LNCAP (cell line): ENCODE data around the gene MYO16.

ENCODE experiments used
- TF ChIP-seq, protein P1 (sequence below): fragments of 450-650 bp; IDR thresholded peaks from 2 replicates; pipeline ENCODE4 v1.5.1; 2017; ENCODE audit warnings: mild to moderate bottlenecking

MYO16 gene

DNA sequence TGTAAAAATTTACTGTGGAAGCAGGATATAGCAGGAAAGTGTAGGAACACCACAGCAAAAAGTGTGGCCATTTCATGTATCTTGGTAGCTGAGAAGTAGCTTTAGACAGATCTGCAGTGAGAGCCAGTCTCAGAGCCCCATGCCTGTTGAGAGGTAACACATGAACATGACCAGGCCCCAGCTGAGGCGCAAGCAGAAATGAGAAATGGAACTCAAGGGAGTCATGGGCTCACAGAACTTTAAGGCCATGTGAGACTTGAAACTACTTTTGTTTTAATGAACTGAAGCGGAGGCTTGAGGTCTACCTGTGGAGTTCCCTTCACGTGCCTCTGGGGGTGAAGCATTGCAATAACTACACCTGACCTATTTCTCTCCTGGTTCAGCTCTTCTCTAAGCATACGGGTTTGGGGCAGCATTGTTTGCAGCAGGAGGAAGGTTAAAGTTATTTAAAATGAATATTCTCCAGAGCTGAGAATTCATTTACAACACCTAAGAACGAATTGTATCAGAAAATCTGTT is 3.3 kb downstream of the MYO16 start:
- TF ChIP-seq, protein P1, sequence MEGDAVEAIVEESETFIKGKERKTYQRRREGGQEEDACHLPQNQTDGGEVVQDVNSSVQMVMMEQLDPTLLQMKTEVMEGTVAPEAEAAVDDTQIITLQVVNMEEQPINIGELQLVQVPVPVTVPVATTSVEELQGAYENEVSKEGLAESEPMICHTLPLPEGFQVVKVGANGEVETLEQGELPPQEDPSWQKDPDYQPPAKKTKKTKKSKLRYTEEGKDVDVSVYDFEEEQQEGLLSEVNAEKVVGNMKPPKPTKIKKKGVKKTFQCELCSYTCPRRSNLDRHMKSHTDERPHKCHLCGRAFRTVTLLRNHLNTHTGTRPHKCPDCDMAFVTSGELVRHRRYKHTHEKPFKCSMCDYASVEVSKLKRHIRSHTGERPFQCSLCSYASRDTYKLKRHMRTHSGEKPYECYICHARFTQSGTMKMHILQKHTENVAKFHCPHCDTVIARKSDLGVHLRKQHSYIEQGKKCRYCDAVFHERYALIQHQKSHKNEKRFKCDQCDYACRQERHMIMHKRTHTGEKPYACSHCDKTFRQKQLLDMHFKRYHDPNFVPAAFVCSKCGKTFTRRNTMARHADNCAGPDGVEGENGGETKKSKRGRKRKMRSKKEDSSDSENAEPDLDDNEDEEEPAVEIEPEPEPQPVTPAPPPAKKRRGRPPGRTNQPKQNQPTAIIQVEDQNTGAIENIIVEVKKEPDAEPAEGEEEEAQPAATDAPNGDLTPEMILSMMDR: no peak

DNA sequence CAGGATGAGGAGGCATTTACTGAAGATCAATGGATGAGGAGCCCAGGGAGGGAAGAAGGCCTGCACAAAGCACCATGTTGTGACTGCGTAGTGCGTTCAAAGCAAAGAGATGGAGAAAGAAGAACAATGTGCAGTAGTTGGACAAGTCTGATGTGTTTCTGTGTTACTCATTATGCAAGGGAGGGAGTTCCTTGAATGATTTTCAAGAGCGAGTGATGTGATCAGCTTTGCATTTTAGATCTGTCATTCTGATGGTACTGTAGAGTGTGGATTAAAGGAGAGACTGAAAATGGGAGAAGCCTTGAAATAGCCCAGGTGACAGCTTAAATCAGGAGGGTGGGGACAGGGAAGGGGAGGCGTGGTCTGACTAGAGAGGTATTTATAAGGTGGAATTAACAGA is 9.5 kb downstream of the MYO16 start:
- TF ChIP-seq, protein P1: no peak

DNA sequence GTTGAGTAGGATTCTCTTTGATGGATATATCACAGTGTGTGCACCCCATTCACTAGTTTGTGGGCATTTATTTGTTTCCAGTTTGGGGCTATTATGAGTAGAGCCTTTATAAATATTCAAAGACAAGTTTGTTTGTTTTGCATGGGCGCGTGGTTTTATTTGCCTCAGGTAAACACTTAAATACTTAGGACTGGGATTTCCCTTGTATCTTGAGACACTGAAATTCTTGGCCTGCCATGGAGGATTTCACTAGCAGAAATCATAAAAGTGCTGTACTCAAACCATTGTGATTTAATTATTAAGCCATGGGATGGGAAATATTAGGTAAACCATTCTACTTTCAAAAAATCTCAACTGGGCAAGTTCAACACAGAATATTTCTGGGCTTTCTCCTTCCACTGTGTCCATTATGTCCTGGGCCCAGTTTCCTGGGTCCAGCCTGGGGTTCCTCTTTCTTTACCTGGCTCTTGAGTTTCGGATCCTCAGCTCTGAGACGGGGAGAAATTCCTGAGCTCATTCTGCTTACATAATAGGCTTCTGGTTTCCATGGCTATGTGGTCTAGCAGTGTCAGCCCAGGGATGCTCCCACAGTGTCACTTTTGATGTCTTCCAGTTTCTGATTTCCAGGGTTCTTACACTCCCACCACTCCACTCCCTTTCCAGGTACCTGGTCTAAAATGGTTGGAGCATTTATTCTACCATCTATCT is 14.4 kb downstream of the MYO16 start:
- TF ChIP-seq, protein P1: no peak

DNA sequence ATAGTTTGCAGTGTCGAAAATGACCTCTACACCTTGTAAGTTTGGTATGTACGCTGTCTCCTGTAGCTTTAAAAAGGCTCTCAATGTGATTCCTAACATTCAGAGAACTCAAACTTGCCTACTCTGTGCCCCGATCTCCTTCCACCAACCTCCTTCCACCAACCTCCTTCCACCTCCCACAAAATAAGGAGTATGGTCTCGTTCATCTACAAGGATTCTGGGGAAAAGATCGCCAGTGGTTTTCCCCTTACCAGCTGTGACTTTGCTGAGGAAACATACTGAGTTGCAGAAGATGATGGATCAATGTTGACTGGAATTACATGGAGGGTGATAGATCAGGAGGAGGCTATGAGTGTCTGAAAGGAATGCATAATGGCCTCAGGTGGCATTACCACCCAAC is 16.0 kb downstream of the MYO16 start:
- TF ChIP-seq, protein P1: no peak

DNA sequence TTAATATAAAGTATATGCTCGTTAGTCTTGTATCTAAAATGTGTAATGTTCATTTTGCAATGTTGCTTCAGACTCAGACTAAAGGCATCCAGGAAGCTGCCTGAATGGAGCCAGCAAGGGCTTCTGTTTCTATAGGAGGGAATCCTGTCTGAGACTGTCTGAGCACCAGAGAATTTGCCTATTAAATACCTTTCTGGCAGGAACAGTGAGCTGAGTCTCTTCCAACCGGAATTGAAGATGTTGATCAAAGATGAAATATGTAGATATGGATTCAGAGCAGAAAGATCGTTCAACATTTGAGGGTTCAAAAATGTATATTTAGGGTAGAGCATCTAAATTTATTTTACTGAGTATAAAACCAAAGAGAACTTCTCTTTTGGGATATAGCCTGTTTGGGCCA is 20.9 kb downstream of the MYO16 start:
- TF ChIP-seq, protein P1: no peak

DNA sequence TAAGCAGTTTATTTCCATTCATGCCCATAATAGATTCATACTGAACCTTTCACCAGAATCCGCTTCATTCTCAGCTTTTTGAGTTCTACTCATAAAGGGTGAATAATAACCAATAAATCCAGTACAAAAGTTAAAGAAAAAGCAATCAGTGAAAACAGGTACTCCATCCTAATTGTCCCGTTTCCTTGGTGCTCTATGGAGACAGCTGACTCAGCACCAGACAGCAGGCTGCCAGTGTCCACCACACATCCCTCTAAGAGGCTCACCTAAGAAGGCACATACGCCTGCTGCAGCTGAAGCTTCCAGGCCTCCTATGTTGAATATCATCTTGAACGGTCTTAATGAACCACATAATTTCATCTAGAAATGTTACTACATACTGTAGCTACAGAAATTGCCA is 27.3 kb downstream of the MYO16 start:
- TF ChIP-seq, protein P1: no peak

DNA sequence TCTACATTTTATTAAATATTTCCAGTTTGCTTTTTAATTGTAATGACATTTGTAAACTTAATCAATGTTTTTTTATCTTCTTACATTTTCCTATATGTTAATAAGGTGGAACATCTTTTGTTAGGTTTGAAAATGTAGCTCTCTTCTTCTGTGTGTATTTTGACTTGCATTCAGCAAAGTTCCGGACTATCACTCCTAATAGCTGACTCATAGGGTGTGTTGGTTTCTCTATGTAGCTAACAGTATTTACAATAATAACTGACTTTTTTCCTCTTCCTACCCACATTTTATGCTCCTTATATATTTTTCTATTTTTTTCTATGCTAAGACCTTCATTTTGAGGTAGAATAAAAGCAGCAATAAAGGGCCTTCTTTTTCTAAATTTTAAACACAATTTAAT is 28.1 kb downstream of the MYO16 start:
- TF ChIP-seq, protein P1: no peak
